HepG2 (cell line): ENCODE results near the gene VEZF1. TPM values are rescaled to one million over a fixed set of nuclear protein-coding genes. Genes with fewer than 3 reads are reported as not detected.

Source experiments
- ELF4 ChIP-seq: sonication (generic); formaldehyde crosslinking; IDR thresholded peaks from 2 replicates; pipeline ENCODE4 v1.5.0; 2020; ENCODE audit warnings: missing genetic modification reagents, mild to moderate bottlenecking, moderate library complexity, borderline replicate concordance
- GFI1 ChIP-seq: sonication (generic); formaldehyde crosslinking; IDR thresholded peaks from 2 replicates; pipeline ENCODE4 v1.5.0; 2020; ENCODE audit warnings: missing genetic modification reagents, mild to moderate bottlenecking, borderline replicate concordance
- GPN1 ChIP-seq: sonication (generic); formaldehyde crosslinking; IDR thresholded peaks from 2 replicates; pipeline ENCODE4 v1.5.1; 2020; ENCODE audit warnings: missing genetic modification reagents, borderline replicate concordance
- KAT2B ChIP-seq: fragments of 150-350 bp; IDR thresholded peaks from 2 replicates; pipeline ENCODE4 v1.6.1; 2014; ENCODE audit warnings: low read depth, low read length, borderline replicate concordance
- MTA3 ChIP-seq: sonication (generic); formaldehyde crosslinking; IDR thresholded peaks from 2 replicates; pipeline ENCODE4 v1.4.0; 2020; ENCODE audit warnings: missing genetic modification reagents
- NFE2L1 ChIP-seq: sonication (generic); formaldehyde crosslinking; IDR thresholded peaks from 2 replicates; pipeline ENCODE4 v1.4.0; 2020; ENCODE audit warnings: missing genetic modification reagents, mild to moderate bottlenecking, borderline replicate concordance
- NFYC ChIP-seq: IDR thresholded peaks from 2 replicates; pipeline ENCODE4 v1.6.1; 2016; ENCODE audit warnings: missing genetic modification reagents, missing compliant biosample characterization
- SIX1 ChIP-seq: sonication (generic); formaldehyde crosslinking; IDR thresholded peaks from 2 replicates; pipeline ENCODE4 v1.4.0; 2020; ENCODE audit warnings: missing genetic modification reagents, borderline replicate concordance
- SPEN ChIP-seq: sonication (generic); formaldehyde crosslinking; IDR thresholded peaks from 2 replicates; pipeline ENCODE4 v1.5.1; 2020; ENCODE audit warnings: low read depth, mild to moderate bottlenecking, missing genetic modification reagents
- YEATS2 ChIP-seq: sonication (generic); formaldehyde crosslinking; IDR thresholded peaks from 2 replicates; pipeline ENCODE4 v1.4.0; 2020; ENCODE audit warnings: missing genetic modification reagents, borderline replicate concordance
- ZMAT3 ChIP-seq: sonication (generic); formaldehyde crosslinking; conservative IDR thresholded peaks from 2 replicates; pipeline ENCODE4 v1.7.0; 2021; ENCODE audit warnings: missing genetic modification reagents
- ZNF230 ChIP-seq: sonication (generic); formaldehyde crosslinking; IDR thresholded peaks from 2 replicates; pipeline ENCODE4 v1.4.0; 2020; ENCODE audit warnings: mild to moderate bottlenecking, missing genetic modification reagents
- ZNF264 ChIP-seq: sonication (generic); formaldehyde crosslinking; IDR thresholded peaks from 2 replicates; pipeline ENCODE4 v1.4.0; 2020; ENCODE audit warnings: missing genetic modification reagents
- polyA plus RNA-seq, 8 experiments: library from polyadenylated mRNA; depleted of rRNA in 3 of 8; stranded (reverse) in 7 of 8; unstranded in 1 of 8; fragments of >200 nt; fragmentation: Illumina TruSeq in 4 of 8; extraction: Trizol in 4 of 8; gene quantifications; 2 replicates each; pipeline versions ENCODE4 v1.2.1 to v1.2.3, GENCODE V29; 2011 to 2016; ENCODE audit warnings: low read depth in 4 of 8, missing spikeins in 1 of 8, mixed read lengths in 1 of 8; ENCODE audit not compliant: insufficient read depth in 1 of 8
- total RNA-seq, 5 experiments: library from RNA; depleted of rRNA; stranded (reverse); fragments of >200 nt; fragmentation: Illumina TruSeq; extraction: Trizol; gene quantifications; 2 replicates each; pipeline ENCODE4 v1.2.3, GENCODE V29; 2016; ENCODE audit warnings: low read depth in 1 of 5
- TF ChIP-seq, protein P1 (sequence below): sonication (generic); formaldehyde crosslinking; IDR thresholded peaks from 2 replicates; pipeline ENCODE4 v1.8.1; 2023; ENCODE audit warnings: missing genetic modification reagents, inconsistent platforms, borderline replicate concordance
- TF ChIP-seq, protein P2 (sequence below): sonication (generic); formaldehyde crosslinking; IDR thresholded peaks from 2 replicates; pipeline ENCODE4 v1.4.0; 2020; ENCODE audit warnings: missing genetic modification reagents
- TF ChIP-seq, protein P3 (sequence below), 2 experiments: sonication (generic) in 1 of 2; formaldehyde crosslinking in 1 of 2; IDR thresholded peaks; 2 replicates each; pipeline versions ENCODE4 v1.5.1 to v1.6.1; 2011 to 2020; ENCODE audit warnings: borderline replicate concordance in 1 of 2, low read depth in 1 of 2, low read length in 1 of 2, mild to moderate bottlenecking in 1 of 2, missing genetic modification reagents in 1 of 2, moderate library complexity in 1 of 2
- TF ChIP-seq, protein P4 (sequence below): IDR thresholded peaks from 2 replicates; pipeline ENCODE4 v1.6.1; 2018; ENCODE audit warnings: missing genetic modification reagents
- TF ChIP-seq, protein P5 (sequence below): sonication (generic); formaldehyde crosslinking; IDR thresholded peaks from 2 replicates; pipeline ENCODE4 v1.4.0; 2020; ENCODE audit warnings: mild to moderate bottlenecking, low read depth, missing genetic modification reagents
- TF ChIP-seq, protein P6 (sequence below): sonication (generic); formaldehyde crosslinking; IDR thresholded peaks from 2 replicates; pipeline ENCODE4 v1.4.0; 2020; ENCODE audit warnings: low read depth, mild to moderate bottlenecking, missing genetic modification reagents

VEZF1 gene
- total and polyA plus RNA-seq, 2 of the 13 experiments (the other 11 are each of a cell fraction or from before 2014, with no cell fraction given) = 45.9 to 49.7 TPM

DNA sequence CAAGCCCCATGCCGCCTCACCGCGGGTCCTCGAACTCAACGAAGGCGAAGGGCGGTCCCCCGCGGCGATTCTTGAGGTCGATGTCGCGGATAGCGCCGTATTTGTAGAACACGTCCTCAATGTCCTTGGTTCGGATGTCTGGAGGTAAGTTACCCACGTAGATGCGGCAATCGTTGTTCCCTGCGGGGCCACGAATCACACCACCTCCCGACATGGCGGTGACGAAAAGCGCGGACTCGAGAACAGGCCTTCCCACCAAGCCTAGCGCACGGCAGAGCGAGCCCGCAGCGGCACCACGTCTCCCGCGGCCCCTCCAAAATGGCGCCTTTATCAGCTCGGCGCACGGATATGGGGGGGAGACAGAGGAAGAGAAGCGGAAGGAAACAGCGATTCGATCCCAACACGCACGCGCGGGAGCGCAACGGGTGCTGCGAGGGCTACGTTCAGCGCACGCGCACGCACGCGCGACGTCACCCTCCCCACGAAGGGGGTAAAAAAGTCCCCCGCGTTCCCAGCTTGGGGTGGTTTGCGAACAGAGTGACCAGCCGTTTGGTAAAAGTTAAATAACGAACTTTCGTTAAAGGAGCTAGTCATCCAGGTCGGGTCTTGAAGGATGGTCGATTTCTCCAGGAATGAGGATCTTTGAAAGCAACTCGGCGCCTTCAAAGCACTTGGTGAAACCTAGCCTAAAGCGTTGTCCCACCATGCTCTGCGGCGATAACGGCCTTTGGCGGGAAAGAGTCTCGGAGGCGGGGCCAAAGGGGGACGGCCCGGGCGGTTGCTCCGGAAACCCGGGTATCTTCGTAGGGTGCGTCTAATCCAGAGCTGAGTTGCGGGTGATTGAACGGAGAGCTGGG is 19.1 kb upstream of the VEZF1 start, which contains the start of gene SRSF1 (continued):
- TF ChIP-seq, protein P1, sequence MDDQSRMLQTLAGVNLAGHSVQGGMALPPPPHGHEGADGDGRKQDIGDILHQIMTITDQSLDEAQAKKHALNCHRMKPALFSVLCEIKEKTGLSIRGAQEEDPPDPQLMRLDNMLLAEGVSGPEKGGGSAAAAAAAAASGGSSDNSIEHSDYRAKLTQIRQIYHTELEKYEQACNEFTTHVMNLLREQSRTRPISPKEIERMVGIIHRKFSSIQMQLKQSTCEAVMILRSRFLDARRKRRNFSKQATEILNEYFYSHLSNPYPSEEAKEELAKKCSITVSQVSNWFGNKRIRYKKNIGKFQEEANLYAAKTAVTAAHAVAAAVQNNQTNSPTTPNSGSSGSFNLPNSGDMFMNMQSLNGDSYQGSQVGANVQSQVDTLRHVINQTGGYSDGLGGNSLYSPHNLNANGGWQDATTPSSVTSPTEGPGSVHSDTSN (CRISPR knock-in tag) = peak; percentile 28; the same call in 1 of the 2 replicates
- peak; percentile 12; the same call in 1 of the 2 replicates for TF ChIP-seq NFE2L1 (CRISPR knock-in tag)
- no peak; the same call in 1 of the 2 replicates for TF ChIP-seq GFI1 (CRISPR knock-in tag)
- TF ChIP-seq SIX1 = peak; percentile 48
- TF ChIP-seq, protein P2, sequence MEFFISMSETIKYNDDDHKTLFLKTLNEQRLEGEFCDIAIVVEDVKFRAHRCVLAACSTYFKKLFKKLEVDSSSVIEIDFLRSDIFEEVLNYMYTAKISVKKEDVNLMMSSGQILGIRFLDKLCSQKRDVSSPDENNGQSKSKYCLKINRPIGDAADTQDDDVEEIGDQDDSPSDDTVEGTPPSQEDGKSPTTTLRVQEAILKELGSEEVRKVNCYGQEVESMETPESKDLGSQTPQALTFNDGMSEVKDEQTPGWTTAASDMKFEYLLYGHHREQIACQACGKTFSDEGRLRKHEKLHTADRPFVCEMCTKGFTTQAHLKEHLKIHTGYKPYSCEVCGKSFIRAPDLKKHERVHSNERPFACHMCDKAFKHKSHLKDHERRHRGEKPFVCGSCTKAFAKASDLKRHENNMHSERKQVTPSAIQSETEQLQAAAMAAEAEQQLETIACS = peak; percentile 96
- TF ChIP-seq ZMAT3 (CRISPR knock-in tag) = peak; percentile 92
- peak; percentile 98 for TF ChIP-seq SPEN (CRISPR knock-in tag)
- no peak for TF ChIP-seq MTA3 (CRISPR knock-in tag)
- peak; percentile 99 for TF ChIP-seq ZNF230
- TF ChIP-seq ELF4 (CRISPR knock-in tag) = peak; percentile 98
- TF ChIP-seq, protein P3, sequence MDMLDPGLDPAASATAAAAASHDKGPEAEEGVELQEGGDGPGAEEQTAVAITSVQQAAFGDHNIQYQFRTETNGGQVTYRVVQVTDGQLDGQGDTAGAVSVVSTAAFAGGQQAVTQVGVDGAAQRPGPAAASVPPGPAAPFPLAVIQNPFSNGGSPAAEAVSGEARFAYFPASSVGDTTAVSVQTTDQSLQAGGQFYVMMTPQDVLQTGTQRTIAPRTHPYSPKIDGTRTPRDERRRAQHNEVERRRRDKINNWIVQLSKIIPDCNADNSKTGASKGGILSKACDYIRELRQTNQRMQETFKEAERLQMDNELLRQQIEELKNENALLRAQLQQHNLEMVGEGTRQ (IDR thresholded peaks at IDR 0.05; ENCODE audit: low read depth, low read length) = no peak
- TF ChIP-seq, protein P3 (CRISPR knock-in tag; IDR thresholded peaks at IDR 0.05; ENCODE audit: borderline replicate concordance) = peak; percentile 56; the same call in 1 of the 2 replicates
- peak; percentile 67 for TF ChIP-seq GPN1 (CRISPR knock-in tag)
- TF ChIP-seq, protein P4, sequence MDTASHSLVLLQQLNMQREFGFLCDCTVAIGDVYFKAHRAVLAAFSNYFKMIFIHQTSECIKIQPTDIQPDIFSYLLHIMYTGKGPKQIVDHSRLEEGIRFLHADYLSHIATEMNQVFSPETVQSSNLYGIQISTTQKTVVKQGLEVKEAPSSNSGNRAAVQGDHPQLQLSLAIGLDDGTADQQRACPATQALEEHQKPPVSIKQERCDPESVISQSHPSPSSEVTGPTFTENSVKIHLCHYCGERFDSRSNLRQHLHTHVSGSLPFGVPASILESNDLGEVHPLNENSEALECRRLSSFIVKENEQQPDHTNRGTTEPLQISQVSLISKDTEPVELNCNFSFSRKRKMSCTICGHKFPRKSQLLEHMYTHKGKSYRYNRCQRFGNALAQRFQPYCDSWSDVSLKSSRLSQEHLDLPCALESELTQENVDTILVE = peak; percentile 69
- 0 out of 2 replicates have a peak, but pooled peaks have one; percentile 86 for TF ChIP-seq ZNF264 (CRISPR knock-in tag)
- TF ChIP-seq YEATS2 (CRISPR knock-in tag) = peak; percentile 97
- TF ChIP-seq, protein P5, sequence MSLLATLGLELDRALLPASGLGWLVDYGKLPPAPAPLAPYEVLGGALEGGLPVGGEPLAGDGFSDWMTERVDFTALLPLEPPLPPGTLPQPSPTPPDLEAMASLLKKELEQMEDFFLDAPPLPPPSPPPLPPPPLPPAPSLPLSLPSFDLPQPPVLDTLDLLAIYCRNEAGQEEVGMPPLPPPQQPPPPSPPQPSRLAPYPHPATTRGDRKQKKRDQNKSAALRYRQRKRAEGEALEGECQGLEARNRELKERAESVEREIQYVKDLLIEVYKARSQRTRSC (CRISPR knock-in tag) = peak; percentile 95; the same call in 1 of the 2 replicates
- no peak; the same call in none of the 2 replicates for TF ChIP-seq NFYC
- no peak for TF ChIP-seq KAT2B
- TF ChIP-seq, protein P6, sequence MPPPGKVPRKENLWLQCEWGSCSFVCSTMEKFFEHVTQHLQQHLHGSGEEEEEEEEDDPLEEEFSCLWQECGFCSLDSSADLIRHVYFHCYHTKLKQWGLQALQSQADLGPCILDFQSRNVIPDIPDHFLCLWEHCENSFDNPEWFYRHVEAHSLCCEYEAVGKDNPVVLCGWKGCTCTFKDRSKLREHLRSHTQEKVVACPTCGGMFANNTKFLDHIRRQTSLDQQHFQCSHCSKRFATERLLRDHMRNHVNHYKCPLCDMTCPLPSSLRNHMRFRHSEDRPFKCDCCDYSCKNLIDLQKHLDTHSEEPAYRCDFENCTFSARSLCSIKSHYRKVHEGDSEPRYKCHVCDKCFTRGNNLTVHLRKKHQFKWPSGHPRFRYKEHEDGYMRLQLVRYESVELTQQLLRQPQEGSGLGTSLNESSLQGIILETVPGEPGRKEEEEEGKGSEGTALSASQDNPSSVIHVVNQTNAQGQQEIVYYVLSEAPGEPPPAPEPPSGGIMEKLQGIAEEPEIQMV (CRISPR knock-in tag) = peak; percentile 91
